ENCODE data around the gene GABRA4. TPM values are rescaled to one million over a fixed set of nuclear protein-coding genes. Genes with fewer than 3 reads are reported as not detected.

GABRA4 gene
- total RNA-seq, 2 experiments from 2014 or later = not detected

DNA sequence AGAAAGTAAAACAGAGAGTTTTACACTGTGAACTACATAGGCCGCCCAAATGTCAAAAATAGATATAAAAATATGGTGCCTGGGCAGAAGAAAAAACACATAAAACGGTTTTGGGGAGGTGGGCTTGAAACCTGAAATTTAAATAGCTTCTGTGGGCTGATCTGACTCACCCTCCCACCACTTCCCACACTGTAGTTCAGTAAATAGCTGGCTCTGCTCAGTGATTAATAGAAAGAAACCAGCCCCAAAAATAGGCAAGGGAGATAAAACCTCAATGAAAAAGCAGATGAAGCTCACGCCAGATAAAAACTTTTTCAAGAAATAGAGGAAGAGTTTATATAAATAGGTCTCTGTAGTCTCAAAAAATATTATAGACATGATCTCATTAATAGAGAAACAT, 71.2 kb downstream of the GABRA4 start:
- ChIA-PET POLR2A (interaction anchor here (0.6 to 0.7 kb wide), 2 partner anchors 42 to 58 kb away, joined by 3 to 6 read pairs; no protein-coding TSS in a partner anchor), CTCF (ENCODE audit: unreplicated experiment) (no interaction called here)
- TF ChIP-seq, protein P1, sequence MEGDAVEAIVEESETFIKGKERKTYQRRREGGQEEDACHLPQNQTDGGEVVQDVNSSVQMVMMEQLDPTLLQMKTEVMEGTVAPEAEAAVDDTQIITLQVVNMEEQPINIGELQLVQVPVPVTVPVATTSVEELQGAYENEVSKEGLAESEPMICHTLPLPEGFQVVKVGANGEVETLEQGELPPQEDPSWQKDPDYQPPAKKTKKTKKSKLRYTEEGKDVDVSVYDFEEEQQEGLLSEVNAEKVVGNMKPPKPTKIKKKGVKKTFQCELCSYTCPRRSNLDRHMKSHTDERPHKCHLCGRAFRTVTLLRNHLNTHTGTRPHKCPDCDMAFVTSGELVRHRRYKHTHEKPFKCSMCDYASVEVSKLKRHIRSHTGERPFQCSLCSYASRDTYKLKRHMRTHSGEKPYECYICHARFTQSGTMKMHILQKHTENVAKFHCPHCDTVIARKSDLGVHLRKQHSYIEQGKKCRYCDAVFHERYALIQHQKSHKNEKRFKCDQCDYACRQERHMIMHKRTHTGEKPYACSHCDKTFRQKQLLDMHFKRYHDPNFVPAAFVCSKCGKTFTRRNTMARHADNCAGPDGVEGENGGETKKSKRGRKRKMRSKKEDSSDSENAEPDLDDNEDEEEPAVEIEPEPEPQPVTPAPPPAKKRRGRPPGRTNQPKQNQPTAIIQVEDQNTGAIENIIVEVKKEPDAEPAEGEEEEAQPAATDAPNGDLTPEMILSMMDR (conservative IDR thresholded peaks at IDR 0.05; ENCODE audit: low read length) = no peak
- TF ChIP-seq EZH2phosphoT487 (IDR thresholded peaks at IDR 0.05; ENCODE audit: borderline replicate concordance, low read depth, low read length) = no peak
- Histone ChIP-seq H3K9me3 (ENCODE audit: low read length) (no peaks in the 10 kb centered on the region), H3K4me3 (ENCODE audit: low read depth, low read length, poor library complexity, severe bottlenecking) (no peak overlapping the region), H3K27ac (ENCODE audit: low read depth, low read length, poor library complexity, severe bottlenecking) (no peak overlapping the region), H3K36me3 (ENCODE audit: insufficient read depth, low read length) (no peaks in the 10 kb centered on the region), H2AFZ (ENCODE audit: low read length) (no peak overlapping the region), H4K20me1 (ENCODE audit: insufficient read depth, low read length) (no peaks in the 10 kb centered on the region), H3K4me1 (ENCODE audit: insufficient read depth, low read length, poor library complexity, severe bottlenecking) (no peaks in the 10 kb centered on the region), H3K79me2 (ENCODE audit: insufficient read depth, low read depth, low read length) (no peaks in the 10 kb centered on the region), H3K9me2 (ENCODE audit: insufficient read depth, low read length) (no peaks in the 10 kb centered on the region), H3K4me2 (ENCODE audit: low read length) (no peak overlapping the region)
- intact Hi-C loops (cut with micrococcal nuclease; ENCODE audit: unreplicated experiment) = no loop called here
- no peak for DNase-seq (ENCODE audit: low spot score)
- no TSS peak for BruUV-seq (replicated peaks)

DNA sequence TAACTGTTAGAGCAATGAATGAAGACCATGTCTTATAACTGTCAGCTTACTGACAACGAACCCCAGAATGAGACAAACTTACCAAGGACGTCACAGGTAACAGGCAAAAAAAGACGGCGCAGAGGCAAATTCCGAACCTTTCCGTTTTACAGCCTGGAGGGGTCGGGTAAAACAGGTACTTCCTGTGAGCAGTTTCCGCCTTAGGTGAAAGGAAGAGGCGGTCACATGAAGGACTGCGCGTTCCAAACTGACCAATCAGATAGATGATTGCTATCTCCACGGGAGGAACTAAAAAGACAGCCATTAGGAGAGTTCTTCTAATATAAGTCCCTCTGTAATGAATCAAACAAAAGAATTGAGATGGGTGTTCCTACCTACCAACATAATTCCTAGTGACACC, 84.3 kb downstream of the GABRA4 start, which contains the start of gene COX7B2:
Gene COX7B2 (minus strand): TSS at position 168 of the 400 bp plus-strand sequence. CDS start 174,053 bp downstream, outside the sequence.
- TF ChIP-seq EZH2phosphoT487 (IDR thresholded peaks at IDR 0.05; ENCODE audit: borderline replicate concordance, low read depth, low read length) = no peak
- TF ChIP-seq, protein P1 (conservative IDR thresholded peaks at IDR 0.05; ENCODE audit: low read length) = no peak
- Histone ChIP-seq H3K36me3 (ENCODE audit: insufficient read depth, low read length) (no peaks in the 10 kb centered on the region), H3K4me1 (ENCODE audit: insufficient read depth, low read length, poor library complexity, severe bottlenecking) (no peaks in the 10 kb centered on the region), H4K20me1 (ENCODE audit: insufficient read depth, low read length) (no peaks in the 10 kb centered on the region), H3K79me2 (ENCODE audit: insufficient read depth, low read depth, low read length) (no peaks in the 10 kb centered on the region), H3K4me2 (ENCODE audit: low read length) (no peak within 1 kb of the TSS), H3K27ac (ENCODE audit: low read depth, low read length, poor library complexity, severe bottlenecking) (no peak within 1 kb of the TSS), H3K9me3 (ENCODE audit: low read length) (no peaks in the 10 kb centered on the region), H2AFZ (ENCODE audit: low read length) (no peak within 1 kb of the TSS), H3K4me3 (ENCODE audit: low read depth, low read length, poor library complexity, severe bottlenecking) (no peak within 1 kb of the TSS), H3K9me2 (ENCODE audit: insufficient read depth, low read length) (no peaks in the 10 kb centered on the region)
- ChIA-PET POLR2A (no interaction called here), CTCF (ENCODE audit: unreplicated experiment) (no interaction called here)
- intact Hi-C loops (cut with micrococcal nuclease; ENCODE audit: unreplicated experiment) = no loop called here
- BruUV-seq (replicated peaks) = no TSS peak
- DNase-seq (ENCODE audit: low spot score) = no peak

DNA sequence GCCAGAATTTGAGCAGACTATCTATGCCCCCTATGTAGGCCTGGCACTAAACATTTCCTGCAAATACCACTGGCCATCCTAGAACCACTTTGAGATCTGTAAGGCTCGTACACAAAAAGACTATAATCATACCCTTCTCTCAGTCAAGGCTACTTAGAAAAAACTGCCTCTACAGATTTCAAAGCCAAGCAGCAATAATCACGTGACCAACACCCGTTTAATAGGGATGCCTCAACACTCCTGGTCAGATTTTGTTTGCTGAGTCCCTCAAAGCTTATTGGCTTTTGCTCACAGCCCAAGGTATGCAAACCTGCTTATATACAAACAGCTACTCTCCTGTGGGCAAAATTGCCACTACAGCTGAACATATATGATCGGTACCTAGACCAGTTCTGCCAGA, 85.2 kb downstream of the GABRA4 start:
- H3K4me2 ChIP-seq (ENCODE audit: low read length) = no peak overlapping the region
- H3K27ac ChIP-seq (ENCODE audit: low read depth, low read length, poor library complexity, severe bottlenecking) = no peak overlapping the region
- no peaks in the 10 kb centered on the region for H4K20me1 ChIP-seq (ENCODE audit: insufficient read depth, low read length)
- no peak overlapping the region for H2AFZ ChIP-seq (ENCODE audit: low read length)
- BruUV-seq (replicated peaks) = no TSS peak
- no peak for TF ChIP-seq EZH2phosphoT487 (IDR thresholded peaks at IDR 0.05; ENCODE audit: borderline replicate concordance, low read depth, low read length)
- TF ChIP-seq, protein P1 (conservative IDR thresholded peaks at IDR 0.05; ENCODE audit: low read length) = no peak
- no peaks in the 10 kb centered on the region for H3K9me2 ChIP-seq (ENCODE audit: insufficient read depth, low read length)
- intact Hi-C loops (cut with micrococcal nuclease; ENCODE audit: unreplicated experiment) = no loop called here
- H3K4me3 ChIP-seq (ENCODE audit: low read depth, low read length, poor library complexity, severe bottlenecking) = no peak overlapping the region
- ChIA-PET POLR2A (no interaction called here), CTCF (ENCODE audit: unreplicated experiment) (no interaction called here)
- H3K4me1 ChIP-seq (ENCODE audit: insufficient read depth, low read length, poor library complexity, severe bottlenecking) = no peaks in the 10 kb centered on the region
- no peak for DNase-seq (ENCODE audit: low spot score)
- no peaks in the 10 kb centered on the region for H3K36me3 ChIP-seq (ENCODE audit: insufficient read depth, low read length)
- H3K9me3 ChIP-seq (ENCODE audit: low read length) = no peaks in the 10 kb centered on the region
- no peaks in the 10 kb centered on the region for H3K79me2 ChIP-seq (ENCODE audit: insufficient read depth, low read depth, low read length)

Data from OCI-LY7 (cell line).